SK-MEL-5 (cell line): ENCODE data around the gene SPG21. TPM values are rescaled to one million over a fixed set of nuclear protein-coding genes. Genes with fewer than 3 reads are reported as not detected.
"Not testable (repeated sequence)": the region's sequence is repeated elsewhere in the genome, so short reads cannot be mapped to it uniquely, and the experiment has no call there.

Source experiments
- DNase-seq: peaks from one replicate; pipeline ENCODE4 v3.0.0-alpha.2; 2016; ENCODE audit warnings: low read depth, low spot score
- in situ Hi-C: cut with HindIII; loops from 2 replicates; pipeline ENCODE4 v1.10.0; 2016; ENCODE audit warnings: low sequenced_read_pairs, high pct_unique_total_duplicates, low pct_unique_long_range_greater_than_20kb
- polyA plus RNA-seq, 2 experiments: library from polyadenylated mRNA; depleted of rRNA; stranded (reverse); fragments of >200 nt; gene quantifications; 2 replicates each; pipeline ENCODE4 v1.2.3, GENCODE V29; 2015
- total RNA-seq: library from RNA; depleted of rRNA; stranded (reverse); fragments of >200 nt; shearing (Covaris generic); gene quantifications from 2 replicates; pipeline ENCODE4 v1.2.3, GENCODE V29; 2014; rRNA removed

The SPG21 gene
- 61.6 and 64.9 TPM in 2 replicates for total RNA-seq
- 126 and 130 TPM in 2 replicates for polyA plus RNA-seq (2015; cell fraction: cytosol; rRNA removed)
- 34.1 and 43.9 TPM in 2 replicates for polyA plus RNA-seq (2015; cell fraction: nucleus; rRNA removed)

GRCh38 chr15:64989416-64990167 lies at the start of gene SPG21:
SPG21 (minus strand) TSS chr15:64989914; CDS start chr15:64983569, 6,345 bp downstream.
- in situ Hi-C loops: no loop called here
- DNase-seq: peak; percentile 95

- DNase-seq: no peak
- in situ Hi-C loops: no loop called here
Observed at GRCh38 chr15:65038836-65039235, 49.1 kb upstream of the SPG21 start.

GRCh38 chr15:65038428-65038827 lies 48.7 kb upstream of the SPG21 start:
- in situ Hi-C loops: no loop called here
- no peak for DNase-seq

- in situ Hi-C loops: no loop called here
Observed at GRCh38 chr15:65037309-65037708, 47.6 kb upstream of the SPG21 start.

GRCh38 chr15:65034719-65035118 lies 45.0 kb upstream of the SPG21 start:
- in situ Hi-C loops: no loop called here
- no peak for DNase-seq

More at GRCh38 chr15:65037309-65037708, 47.6 kb upstream of the SPG21 start:
- DNase-seq: no peak

GRCh38 chr15:65033659-65034269 lies 44.0 kb upstream of the SPG21 start:
- in situ Hi-C loops: no loop called here
- DNase-seq: peak; percentile 66

- in situ Hi-C loops: no loop called here
- DNase-seq: peak; percentile 92
Observed at GRCh38 chr15:65032801-65033537, 43.3 kb upstream of the SPG21 start.

- no peak for DNase-seq
- in situ Hi-C loops: no loop called here
Observed at GRCh38 chr15:65029736-65030208, 40.1 kb upstream of the SPG21 start.

GRCh38 chr15:65028921-65029735 lies 39.4 kb upstream of the SPG21 start, which contains the start of gene MTFMT:
MTFMT (minus strand) TSS chr15:65029639; CDS start chr15:65029613, 26 bp downstream.
- in situ Hi-C loops: no loop called here
- DNase-seq: peak; percentile 79

- in situ Hi-C loops: no loop called here
Observed at GRCh38 chr15:65028338-65028737, 38.6 kb upstream of the SPG21 start.

GRCh38 chr15:65027593-65027992 lies 37.9 kb upstream of the SPG21 start:
- no peak for DNase-seq
- in situ Hi-C loops: no loop called here

More at GRCh38 chr15:65028338-65028737, 38.6 kb upstream of the SPG21 start:
- DNase-seq: no peak

GRCh38 chr15:65026756-65027155 lies 37.0 kb upstream of the SPG21 start:
- in situ Hi-C loops: no loop called here

GRCh38 chr15:65021488-65021887 lies 31.8 kb upstream of the SPG21 start:
- in situ Hi-C loops: no loop called here
- DNase-seq: no peak

More at GRCh38 chr15:65026756-65027155, 37.0 kb upstream of the SPG21 start:
- peak; percentile 38 for DNase-seq

- peak; percentile 22 for DNase-seq
- in situ Hi-C loops: no loop called here
Observed at GRCh38 chr15:65020419-65020818, 30.7 kb upstream of the SPG21 start.

GRCh38 chr15:65011198-65011597 lies 21.5 kb upstream of the SPG21 start:
- in situ Hi-C loops, DNase-seq: not testable (repeated sequence)

GRCh38 chr15:65008983-65009382 lies 19.3 kb upstream of the SPG21 start:
- in situ Hi-C loops: no loop called here
- peak; percentile 53 for DNase-seq

- DNase-seq: no peak
- in situ Hi-C loops: no loop called here
Observed at GRCh38 chr15:65006876-65007275, 17.2 kb upstream of the SPG21 start.
